Transverse colon (tissue), 4 donors: Measurements from ENCODE around the gene ADCY10. TPM values are rescaled to one million over a fixed set of nuclear protein-coding genes. Genes with fewer than 3 reads are reported as not detected.

Experiments
- DNase-seq: peaks from one replicate; pipeline ENCODE4 v3.0.0-alpha.2; 2019
- H3K27ac ChIP-seq, 4 donors: fragments of 200-600 bp; sonication (generic); 2 replicates each; pipeline ENCODE4 v1.5.1; 2016 to 2018; ENCODE audit warnings: inconsistent platforms in 4 of 4
- H3K27me3 ChIP-seq: fragments of 200-600 bp; sonication (generic); 2 replicates; pipeline ENCODE4 v1.5.1; 2017; ENCODE audit warnings: inconsistent platforms
- H3K36me3 ChIP-seq, 4 donors: fragments of 200-600 bp; sonication (generic); 2 replicates each; pipeline ENCODE4 v1.5.1; 2017 to 2019; ENCODE audit warnings: inconsistent platforms in 4 of 4
- H3K4me1 ChIP-seq, 4 donors: fragments of 200-600 bp; sonication (generic); 2 replicates each; pipeline ENCODE4 v1.5.1; 2017 to 2020; ENCODE audit warnings: inconsistent platforms in 4 of 4
- H3K4me3 ChIP-seq, 4 donors: fragments of 200-600 bp; sonication (generic); 1 replicate in 1 of 4; 2 replicates in 3 of 4; pipeline versions ENCODE4 v1.5.1 to v1.6.1; 2017 to 2019; ENCODE audit warnings: inconsistent platforms in 4 of 4
- H3K9me3 ChIP-seq, 2 donors: fragments of 200-600 bp; sonication (generic); 2 replicates each; pipeline ENCODE4 v1.5.1; 2017 to 2019; ENCODE audit warnings: inconsistent platforms in 2 of 2
- CTCF ChIP-seq, 5 experiments: fragments of 200-600 bp in 3 of 5; fragments of 450-650 bp in 2 of 5; sonication (generic) in 3 of 5; IDR thresholded peaks; 1 replicate in 2 of 5; 2 replicates in 3 of 5; pipeline ENCODE4 v1.5.1; 2016 to 2017; ENCODE audit warnings: antibody characterized with exemption in 5 of 5, inconsistent platforms in 3 of 5, mild to moderate bottlenecking in 2 of 5, moderate library complexity in 1 of 5
- EP300 ChIP-seq: sonication (generic); formaldehyde crosslinking; IDR thresholded peaks from one replicate; pipeline ENCODE4 v1.6.1; 2017; ENCODE audit warnings: antibody characterized with exemption, low read depth
- POLR2A ChIP-seq: fragments of 450-650 bp; IDR thresholded peaks from one replicate; pipeline ENCODE4 v1.6.1; 2016; ENCODE audit warnings: antibody characterized with exemption, mild to moderate bottlenecking, moderate library complexity
- POLR2AphosphoS5 ChIP-seq, 3 donors: sonication (generic); formaldehyde crosslinking; IDR thresholded peaks; one replicate each; pipeline ENCODE4 v1.6.1; 2016; ENCODE audit warnings: antibody characterized with exemption in 3 of 3
- WGBS, 2 donors: methylation state at CpG; one replicate each; pipeline ENCODE4 v1.1.5; 2018; ENCODE audit warnings: low coverage in 1 of 2; 5-methylcytosine and 5-hydroxymethylcytosine counted together
- in situ Hi-C, 4 donors: fragments of 200-750 bp; cut with MboI; loops; one replicate each; pipeline versions ENCODE4 v1.15.0 to v1.15.1; 2017; ENCODE audit warnings: low sequenced_read_pairs in 3 of 4, low pct_ligation_motif_present in 1 of 4, low pct_unique_long_range_greater_than_20kb in 1 of 4
- intact Hi-C: fragments of 100-400 bp; cut with DNase I; formaldehyde crosslinking; loops from one replicate; pipeline ENCODE4 v1.15.1; 2023; ENCODE audit warnings: low total_unique reads
- total RNA-seq, 4 donors: library from RNA; depleted of rRNA; stranded (reverse); fragments of >200 nt; gene quantifications; one replicate each; pipeline ENCODE4 v1.1.0, GENCODE V29; 2016

The ADCY10 gene, protein sequence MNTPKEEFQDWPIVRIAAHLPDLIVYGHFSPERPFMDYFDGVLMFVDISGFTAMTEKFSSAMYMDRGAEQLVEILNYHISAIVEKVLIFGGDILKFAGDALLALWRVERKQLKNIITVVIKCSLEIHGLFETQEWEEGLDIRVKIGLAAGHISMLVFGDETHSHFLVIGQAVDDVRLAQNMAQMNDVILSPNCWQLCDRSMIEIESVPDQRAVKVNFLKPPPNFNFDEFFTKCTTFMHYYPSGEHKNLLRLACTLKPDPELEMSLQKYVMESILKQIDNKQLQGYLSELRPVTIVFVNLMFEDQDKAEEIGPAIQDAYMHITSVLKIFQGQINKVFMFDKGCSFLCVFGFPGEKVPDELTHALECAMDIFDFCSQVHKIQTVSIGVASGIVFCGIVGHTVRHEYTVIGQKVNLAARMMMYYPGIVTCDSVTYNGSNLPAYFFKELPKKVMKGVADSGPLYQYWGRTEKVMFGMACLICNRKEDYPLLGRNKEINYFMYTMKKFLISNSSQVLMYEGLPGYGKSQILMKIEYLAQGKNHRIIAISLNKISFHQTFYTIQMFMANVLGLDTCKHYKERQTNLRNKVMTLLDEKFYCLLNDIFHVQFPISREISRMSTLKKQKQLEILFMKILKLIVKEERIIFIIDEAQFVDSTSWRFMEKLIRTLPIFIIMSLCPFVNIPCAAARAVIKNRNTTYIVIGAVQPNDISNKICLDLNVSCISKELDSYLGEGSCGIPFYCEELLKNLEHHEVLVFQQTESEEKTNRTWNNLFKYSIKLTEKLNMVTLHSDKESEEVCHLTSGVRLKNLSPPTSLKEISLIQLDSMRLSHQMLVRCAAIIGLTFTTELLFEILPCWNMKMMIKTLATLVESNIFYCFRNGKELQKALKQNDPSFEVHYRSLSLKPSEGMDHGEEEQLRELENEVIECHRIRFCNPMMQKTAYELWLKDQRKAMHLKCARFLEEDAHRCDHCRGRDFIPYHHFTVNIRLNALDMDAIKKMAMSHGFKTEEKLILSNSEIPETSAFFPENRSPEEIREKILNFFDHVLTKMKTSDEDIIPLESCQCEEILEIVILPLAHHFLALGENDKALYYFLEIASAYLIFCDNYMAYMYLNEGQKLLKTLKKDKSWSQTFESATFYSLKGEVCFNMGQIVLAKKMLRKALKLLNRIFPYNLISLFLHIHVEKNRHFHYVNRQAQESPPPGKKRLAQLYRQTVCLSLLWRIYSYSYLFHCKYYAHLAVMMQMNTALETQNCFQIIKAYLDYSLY (N-terminal part only)
- total RNA-seq = 1 to 10 TPM in 1 of 4 donors, under 1 TPM in 1, not detected in 2; 0.27 to 3.7 TPM

DNA sequence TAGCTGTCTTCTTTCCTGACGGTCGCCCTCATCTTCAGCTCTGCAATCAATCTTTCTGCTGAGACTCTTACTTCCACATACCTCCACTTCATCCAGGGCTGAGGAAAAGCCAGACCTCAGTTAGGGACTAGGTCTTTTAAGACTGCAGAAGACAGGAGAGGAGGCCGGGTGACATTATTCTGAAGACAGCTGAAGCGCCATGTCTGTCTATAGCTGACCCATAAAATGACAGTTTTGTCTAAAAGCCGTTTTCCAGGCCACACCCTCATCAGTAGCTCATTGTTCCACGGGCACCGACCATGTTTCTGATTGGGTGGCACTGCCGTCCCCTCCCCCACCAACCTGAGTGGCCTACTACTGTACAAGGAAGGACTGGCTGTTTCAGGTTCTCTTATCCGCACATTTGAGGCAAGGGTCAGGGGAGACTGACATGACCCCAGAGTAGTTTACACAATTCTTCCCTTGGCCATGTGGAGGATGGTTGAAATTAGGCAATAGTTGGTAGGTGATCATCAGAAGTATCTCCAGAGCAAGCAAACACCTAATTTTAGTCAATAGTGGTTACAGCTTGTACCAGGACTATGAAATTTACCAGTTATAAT is at the start of gene ADCY10:
Gene ADCY10, minus strand, starts transcription at position 240 of the 602 bp plus-strand sequence. CDS start 8,994 bp downstream, outside the sequence.
- peaks cover 0 to 20% (median 0%) of the 10 kb centered on the region in 4 donors for H3K4me1 ChIP-seq
- TF ChIP-seq CTCF (IDR thresholded peaks at IDR 0.05) (no peak), POLR2A (peak; percentile 9), POLR2AphosphoS5 (IDR thresholded peaks at IDR 0.05) (no peak)
- intact Hi-C loops = no loop called here

GRCh38 chr1:167957710-167958109 is 43.8 kb upstream of the ADCY10 start:
- no peaks in the 10 kb centered on the region for H3K9me3 ChIP-seq
- H3K27ac ChIP-seq = no peak overlapping the region
- TF ChIP-seq EP300 = no peak
- no peak for TF ChIP-seq POLR2AphosphoS5 (IDR thresholded peaks at IDR 0.05)
- no peak for TF ChIP-seq CTCF (IDR thresholded peaks at IDR 0.05)
- no peak for TF ChIP-seq POLR2A
- H3K36me3 ChIP-seq = peaks cover 0 to 27% (median 10%) of the 10 kb centered on the region in 4 donors
- DNase-seq = no peak
- intact Hi-C loops (no loop called here), in situ Hi-C loops (no loop called here)
- no peaks in the 10 kb centered on the region for H3K27me3 ChIP-seq
- no peak overlapping the region for H3K4me3 ChIP-seq
- H3K4me1 ChIP-seq = no peaks in the 10 kb centered on the region

More for the DNA sequence above, at the start of gene ADCY10:
- WGBS, 2 donors = 82 to 86% methylated on average over 4 to 9 of the region's 9 CpGs
- no peaks in the 10 kb centered on the region for H3K9me3 ChIP-seq
- H3K27ac ChIP-seq = no peak within 1 kb of the TSS
- H3K27me3 ChIP-seq = no peaks in the 10 kb centered on the region
- peaks cover 0 to 5% (median 0%) of the 10 kb centered on the region in 4 donors for H3K36me3 ChIP-seq
- no peak within 1 kb of the TSS for H3K4me3 ChIP-seq
- in situ Hi-C loops = no loop called here
- no peak for DNase-seq

GRCh38 chr1:167955915-167956314 is 42.0 kb upstream of the ADCY10 start:
- H3K4me3 ChIP-seq = no peak overlapping the region
- peaks cover 0 to 38% (median 14%) of the 10 kb centered on the region in 4 donors for H3K36me3 ChIP-seq
- no peaks in the 10 kb centered on the region for H3K9me3 ChIP-seq
- H3K4me1 ChIP-seq = peaks cover 0 to 9% (median 4%) of the 10 kb centered on the region in 4 donors
- no peak overlapping the region for H3K27ac ChIP-seq
- intact Hi-C loops (no loop called here), in situ Hi-C loops (no loop called here)
- no peak for TF ChIP-seq POLR2A
- TF ChIP-seq POLR2AphosphoS5 (IDR thresholded peaks at IDR 0.05) = no peak
- no peak for TF ChIP-seq EP300
- TF ChIP-seq CTCF (IDR thresholded peaks at IDR 0.05) = no peak
- 98 to 100% methylated on average over 1 to 2 of the region's 2 CpGs for WGBS, 2 donors
- H3K27me3 ChIP-seq = no peaks in the 10 kb centered on the region
- DNase-seq = no peak
